ENCODE measurements around the gene MCEMP1.

Gene MCEMP1

DNA sequence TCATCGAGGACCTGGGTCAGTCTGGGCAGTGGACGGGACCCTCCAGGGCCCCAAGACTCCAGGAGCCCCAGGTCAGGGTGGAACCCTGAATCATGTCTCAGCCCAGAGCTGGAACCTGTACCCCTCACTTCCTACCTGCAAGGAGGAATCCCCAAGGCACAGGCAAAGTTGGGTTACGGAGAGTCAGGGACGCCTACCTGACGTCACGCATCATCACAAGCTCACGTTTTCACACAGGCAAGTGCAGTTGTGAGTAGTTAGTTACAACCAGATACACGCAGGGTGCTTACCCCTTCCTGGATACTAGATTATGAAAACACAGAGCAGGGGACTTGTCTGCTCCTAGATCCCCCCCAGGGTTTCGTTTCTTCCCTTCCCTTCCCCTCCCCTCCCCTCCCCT lies 6.1 kb upstream of the MCEMP1 start:
- no peak for DNase-seq (ENCODE audit: low read depth, low spot score)

DNA sequence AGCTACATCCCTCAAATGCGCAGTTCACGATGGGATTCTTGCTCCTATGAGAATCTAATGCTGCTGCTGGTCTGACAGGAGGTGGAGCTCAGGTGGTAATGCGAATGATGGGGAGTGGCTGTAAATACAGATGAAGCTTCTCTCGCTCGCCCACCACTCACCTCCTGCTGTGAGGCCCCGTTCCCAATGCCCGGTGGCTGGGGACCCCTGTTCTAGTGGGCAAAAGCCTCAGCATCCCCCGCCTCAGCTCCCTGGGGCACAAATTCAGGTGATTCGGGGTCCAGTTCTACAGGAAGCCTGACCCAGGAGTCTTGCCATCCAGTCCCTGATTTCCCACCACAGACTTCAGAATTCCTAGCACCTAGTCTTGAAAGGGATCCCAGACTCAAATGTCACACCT lies 4.4 kb upstream of the MCEMP1 start:
- no peak for DNase-seq (ENCODE audit: low read depth, low spot score)

DNA sequence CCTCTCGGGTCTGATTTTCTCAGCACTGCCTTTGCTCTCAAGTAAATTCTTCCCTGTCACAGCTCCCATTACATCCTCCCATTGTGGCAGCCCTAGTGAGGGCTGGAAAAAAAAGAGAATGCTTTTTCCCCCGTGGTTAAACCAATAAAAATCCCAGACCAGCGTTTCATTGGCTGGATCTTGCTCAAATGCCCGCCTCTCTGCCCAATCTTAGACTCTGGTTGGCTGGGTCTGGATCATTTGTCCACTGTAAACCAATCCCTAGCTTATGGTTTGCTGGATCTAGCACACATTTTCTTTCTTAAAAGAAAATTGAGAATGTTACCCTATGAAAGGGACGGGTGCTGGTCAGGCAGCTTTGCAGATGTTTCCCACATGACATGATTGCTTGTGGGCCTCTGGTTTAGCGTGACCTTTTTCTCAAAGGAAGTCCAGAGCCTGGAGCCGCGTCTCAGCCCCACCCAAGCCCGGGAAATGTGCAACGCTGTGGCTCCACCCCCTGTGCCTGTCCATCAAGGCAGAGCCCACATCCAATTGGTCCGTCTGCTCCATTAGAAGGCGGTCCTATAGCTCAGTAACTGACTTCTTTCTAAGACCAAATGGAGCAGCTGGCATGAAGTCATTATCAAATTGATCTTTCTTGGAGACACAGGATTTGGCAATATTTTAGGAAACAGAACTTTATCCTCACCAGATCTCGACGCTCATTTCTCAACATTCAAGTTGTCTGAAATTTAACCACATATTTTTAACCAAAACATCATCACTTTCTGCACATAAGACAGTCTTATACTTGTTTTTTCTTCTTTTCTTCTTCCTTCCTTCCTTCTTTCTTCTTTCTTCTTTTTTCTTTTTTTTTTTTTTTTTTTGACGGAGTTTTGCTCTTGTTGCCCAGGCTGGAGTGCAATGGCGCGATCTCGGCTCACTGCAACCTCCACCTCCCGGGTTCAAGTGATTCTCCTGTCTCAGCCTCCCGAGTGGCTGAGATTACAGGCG lies 2.6 kb upstream of the MCEMP1 start:
- DNase-seq (ENCODE audit: low read depth, low spot score) = peak; percentile 76

DNA sequence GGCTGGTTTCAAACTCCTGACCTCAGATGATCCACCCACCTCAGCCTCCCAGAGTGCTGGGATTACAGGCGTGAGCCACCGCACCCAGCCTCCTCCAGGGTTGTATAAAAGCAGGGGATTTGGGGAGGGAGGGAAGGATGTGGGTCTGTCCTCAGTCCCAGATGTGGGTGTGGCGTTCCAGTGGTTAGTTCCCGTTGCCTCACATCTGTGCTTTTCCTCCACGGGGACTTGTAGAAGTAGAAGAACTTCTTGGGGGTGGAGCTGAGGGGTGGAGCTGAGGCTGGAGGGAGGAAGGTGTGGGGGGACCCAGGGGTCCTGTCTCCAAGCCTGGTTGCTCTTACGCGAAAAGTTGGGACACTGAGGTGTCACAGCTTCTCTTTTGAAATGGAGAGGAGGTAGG lies 514 bp upstream of the MCEMP1 start:
- no peak for DNase-seq (ENCODE audit: low read depth, low spot score)

DNA sequence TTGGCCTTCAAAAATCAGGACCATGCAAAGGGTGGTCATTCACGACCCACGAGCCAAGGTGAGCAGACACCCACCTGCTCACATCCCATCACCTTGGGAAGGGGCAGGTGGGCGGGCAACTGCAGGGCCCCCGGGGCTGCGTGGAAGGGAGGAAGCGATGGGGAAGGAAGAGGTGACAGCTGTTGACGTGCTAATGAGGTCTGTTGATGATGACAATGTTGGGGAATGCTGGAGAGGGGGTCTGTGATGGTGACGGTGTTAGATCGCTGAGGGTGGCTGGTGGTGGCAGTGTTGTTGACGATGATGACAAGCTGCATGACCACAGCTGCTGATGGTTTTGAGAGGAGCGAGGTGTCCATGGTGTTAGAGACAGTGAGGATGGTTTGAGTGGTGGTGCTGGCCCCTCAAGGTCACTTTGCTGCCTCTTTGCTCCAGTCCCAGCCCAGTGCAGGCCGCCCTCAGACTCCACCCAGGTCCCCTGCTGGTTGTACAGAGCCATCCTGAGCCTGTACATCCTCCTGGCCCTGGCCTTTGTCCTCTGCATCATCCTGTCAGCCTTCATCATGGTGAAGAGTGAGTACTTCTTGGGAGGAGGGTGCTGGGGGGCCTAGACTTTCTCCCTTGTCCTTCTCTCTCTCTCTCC lies 900 bp downstream of the MCEMP1 start:
- DNase-seq (ENCODE audit: low read depth, low spot score) = no peak

DNA sequence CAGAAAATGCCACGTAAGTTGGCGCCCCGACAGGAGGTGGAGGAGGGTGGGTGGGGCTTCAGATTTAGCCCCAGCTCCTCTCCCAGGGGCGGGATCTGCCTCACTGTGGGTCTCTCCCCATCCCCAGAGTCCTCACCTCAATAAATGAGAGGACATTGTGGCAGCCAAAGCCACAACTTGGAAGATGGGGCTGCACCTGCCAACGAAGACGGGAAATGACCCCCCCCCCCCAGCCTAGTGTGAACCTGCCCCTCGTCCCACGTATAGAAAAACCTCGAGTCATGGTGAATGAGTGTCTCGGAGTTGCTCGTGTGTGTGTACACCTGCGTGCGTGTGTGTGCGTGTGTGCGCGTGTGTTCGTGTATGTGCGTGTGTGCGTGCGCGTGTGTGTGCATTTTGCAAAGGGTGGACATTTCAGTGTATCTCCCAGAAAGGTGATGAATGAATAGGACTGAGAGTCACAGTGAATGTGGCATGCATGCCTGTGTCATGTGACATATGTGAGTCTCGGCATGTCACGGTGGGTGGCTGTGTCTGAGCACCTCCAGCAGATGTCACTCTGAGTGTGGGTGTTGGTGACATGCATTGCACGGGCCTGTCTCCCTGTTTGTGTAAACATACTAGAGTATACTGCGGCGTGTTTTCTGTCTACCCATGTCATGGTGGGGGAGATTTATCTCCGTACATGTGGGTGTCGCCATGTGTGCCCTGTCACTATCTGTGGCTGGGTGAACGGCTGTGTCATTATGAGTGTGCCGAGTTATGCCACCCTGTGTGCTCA lies 2.3 kb downstream of the MCEMP1 start:
- DNase-seq (ENCODE audit: low read depth, low spot score) = no peak

DNA sequence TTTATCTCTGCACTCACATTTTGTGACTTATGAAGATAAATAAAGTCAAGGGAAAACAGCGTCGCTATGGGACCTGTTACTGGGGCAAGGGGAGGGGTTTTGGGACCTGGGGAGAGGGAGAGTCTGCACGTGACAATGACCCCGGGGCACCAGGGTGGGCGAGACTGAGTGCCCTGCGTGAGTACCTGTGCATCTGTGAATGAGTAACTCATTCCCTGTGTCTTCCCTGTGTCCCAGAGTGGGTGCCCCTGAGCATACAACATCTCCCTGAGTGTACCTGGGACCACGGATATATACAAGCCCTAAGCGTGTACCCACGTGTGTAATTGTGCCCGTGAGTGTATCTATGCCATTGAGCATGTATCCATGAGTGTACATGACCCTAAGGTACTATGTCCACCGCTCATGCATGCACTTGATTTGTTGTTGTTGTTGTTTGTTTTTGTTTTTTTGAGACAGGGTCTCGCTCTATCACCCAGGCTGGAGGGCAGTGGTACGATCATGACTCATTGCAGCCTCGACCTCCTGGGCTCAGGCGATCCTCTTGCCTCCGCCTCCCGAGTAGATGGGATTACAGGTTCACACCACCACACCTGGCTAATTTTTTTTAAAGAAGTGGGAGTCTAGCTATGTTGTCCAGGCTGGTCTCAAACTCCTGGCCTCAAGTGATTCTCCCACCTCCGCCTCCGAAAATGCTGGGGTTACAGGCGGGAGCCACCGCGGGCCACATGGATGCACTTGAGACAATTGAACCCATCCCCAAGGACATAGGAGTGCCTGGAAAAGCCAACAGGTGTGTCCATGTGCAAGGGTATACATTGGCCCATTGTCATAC lies 3.1 kb downstream of the MCEMP1 start:
- no peak for DNase-seq (ENCODE audit: low read depth, low spot score)

DNA sequence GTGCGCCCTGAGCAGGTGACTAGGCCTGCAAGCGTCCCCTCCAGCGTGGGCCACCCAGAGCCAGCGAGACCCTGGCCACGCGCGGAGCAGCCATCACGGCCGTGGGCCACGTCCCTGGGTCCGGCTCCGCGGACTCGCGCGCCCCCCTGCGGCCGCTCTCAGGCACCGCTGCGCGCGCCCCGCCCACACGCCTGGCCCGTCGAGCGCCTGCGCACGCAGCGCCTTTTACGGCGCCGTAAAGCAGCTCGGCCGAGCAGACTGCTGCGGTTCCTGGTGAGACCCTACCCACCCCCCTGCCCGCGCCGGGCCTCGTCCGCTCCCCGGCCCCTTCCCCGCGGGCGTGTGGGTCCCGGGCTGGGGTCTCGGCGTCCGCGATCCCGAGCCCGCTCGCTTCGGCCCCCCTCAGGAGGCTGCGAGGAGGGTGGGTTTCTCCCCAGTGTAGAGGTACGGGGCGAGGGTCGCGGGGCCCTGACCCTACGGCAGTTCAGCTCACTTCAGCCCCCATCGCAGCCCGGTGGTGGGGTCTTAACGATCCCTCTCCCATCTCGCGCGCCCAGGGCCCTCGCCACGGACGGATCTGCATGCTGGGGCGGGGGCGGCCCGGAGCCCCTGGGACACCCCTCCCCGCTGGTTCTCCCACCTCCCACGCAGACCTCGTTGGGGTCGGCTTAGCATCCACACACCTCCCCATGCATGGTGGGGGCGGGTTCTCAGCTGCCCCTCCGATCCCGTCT lies 3.9 kb downstream of the MCEMP1 start, which contains the start of gene TRAPPC5:
TSS of gene TRAPPC5 (plus strand) at position 228 of the 734 bp plus-strand sequence. CDS start 1,421 bp downstream, outside the sequence.
- peak; percentile 85 for DNase-seq (ENCODE audit: low read depth, low spot score)

DNA sequence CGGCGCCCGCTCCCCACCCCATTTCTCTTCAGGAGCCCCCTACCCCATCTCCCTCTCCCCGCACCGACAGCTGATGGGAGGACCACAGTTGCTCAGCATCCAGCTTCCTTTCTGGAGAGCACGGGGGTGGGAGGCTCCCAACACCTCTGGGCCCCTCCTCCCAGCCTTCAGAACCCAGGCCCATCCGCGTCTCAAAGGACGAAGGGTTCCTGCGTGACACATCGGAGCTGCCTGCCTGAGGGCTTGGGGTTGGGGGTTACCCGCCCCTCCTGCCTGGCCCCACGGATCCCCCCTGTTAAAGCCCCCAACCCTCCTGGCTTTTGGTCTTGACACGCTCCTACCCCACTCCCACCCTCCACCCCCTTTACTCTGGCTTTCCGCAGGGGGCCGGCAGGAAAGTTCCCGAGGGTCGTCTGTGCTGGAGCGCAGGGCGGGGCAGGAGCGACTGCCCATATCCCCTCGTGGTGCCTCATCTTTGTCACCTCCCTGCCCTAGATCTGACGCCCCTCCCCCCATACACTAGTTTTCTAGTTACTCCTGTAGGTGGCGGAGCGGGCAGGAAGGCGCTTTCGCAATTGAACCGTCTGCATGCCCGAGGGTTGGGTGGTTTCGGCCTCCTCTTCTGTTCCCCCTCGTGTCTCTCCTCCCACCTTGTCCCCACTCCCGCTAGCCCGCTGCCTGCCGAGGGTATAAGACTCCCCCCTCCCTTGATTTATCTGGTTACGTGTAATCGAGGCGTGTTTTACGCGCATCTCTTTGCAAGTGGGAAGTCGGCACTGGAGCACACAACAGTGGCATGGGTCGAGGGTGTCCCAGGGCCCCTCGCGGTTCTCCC lies 4.7 kb downstream of the MCEMP1 start:
- peak; percentile 71 for DNase-seq (ENCODE audit: low read depth, low spot score)

DNA sequence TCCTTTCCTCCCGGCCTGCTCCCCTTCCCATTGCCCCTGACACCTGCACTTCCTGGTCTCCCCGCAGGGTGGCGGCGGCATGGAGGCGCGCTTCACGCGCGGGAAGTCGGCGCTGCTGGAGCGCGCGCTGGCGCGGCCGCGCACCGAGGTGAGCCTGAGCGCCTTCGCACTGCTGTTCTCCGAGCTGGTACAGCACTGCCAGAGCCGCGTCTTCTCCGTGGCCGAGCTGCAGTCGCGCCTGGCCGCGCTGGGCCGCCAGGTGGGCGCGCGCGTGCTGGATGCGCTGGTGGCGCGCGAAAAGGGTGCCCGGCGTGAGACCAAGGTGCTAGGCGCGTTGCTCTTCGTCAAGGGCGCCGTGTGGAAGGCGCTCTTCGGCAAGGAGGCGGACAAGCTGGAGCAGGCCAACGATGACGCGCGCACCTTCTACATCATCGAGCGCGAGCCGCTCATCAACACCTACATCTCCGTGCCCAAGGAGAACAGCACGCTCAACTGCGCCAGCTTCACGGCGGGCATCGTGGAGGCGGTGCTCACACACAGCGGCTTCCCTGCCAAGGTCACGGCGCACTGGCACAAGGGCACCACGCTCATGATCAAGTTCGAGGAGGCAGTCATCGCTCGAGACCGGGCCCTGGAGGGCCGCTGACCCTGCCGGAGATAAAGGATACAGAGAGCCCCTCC lies 5.4 kb downstream of the MCEMP1 start:
- DNase-seq (ENCODE audit: low read depth, low spot score) = no peak

DNA sequence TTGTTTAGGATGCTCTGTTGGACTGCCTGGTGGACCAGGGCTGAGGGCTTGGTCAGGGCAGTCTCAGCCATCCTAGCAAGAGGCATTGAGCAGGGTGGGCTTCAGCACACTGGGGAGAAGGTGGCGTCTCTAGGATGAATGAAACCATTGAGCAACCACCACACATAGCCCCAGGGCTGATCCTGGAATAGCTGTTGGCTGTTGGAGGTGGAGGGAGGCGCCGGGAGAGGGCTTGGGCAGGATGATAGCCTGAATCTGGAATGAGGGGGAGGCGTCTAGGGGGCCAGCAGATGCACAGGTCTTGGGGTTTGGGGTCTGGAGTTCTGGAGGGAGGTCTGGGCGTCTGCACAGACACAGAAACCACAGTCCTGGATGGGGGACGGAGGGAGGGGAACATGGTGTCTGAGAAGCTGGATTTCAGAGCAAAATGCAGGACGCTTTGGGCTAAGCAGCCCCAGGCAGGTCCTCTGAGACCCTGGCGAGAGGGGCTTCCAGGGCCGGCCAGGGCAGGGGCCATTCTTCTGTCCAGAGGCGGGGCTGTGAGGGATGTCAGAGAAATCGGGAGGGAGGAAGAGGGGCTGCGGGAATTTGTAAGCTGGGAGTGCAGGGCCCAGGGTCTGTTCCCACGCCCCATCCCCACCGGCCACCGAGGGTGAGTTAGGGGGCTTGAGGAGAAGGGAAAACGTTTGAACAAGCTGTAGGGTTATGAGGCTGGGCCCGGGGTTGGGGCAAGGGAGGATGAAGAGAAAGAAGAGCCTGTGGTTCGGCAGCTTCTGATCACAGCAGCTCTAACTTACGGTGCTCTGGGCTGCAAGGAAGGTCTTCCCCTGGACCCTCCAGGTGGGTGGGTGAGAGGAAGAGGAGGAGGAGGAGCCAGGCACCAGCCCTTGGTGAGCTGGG lies 8.9 kb downstream of the MCEMP1 start:
- DNase-seq (ENCODE audit: low read depth, low spot score) = peak; percentile 44

DNA sequence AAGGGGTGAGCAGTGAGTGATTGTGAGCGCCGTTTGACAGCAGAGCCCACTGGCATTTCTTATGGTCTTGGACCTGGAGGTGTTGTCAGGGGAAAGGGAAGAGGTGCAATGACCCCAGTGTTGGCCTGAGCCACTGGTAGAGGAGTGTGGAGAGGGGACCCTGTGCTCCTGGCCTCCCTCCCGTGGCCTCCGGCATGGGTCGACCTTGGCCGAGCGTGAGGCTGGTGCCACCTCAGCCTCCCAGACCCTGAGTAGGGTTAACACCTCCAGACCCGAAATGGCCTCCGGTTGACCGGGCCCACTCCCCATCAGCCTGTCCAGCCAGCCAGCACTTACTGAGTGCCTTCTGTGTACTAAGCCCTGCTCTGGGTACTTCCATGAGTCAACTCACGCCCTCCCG lies 10.3 kb downstream of the MCEMP1 start:
- no peak for DNase-seq (ENCODE audit: low read depth, low spot score)

DNA sequence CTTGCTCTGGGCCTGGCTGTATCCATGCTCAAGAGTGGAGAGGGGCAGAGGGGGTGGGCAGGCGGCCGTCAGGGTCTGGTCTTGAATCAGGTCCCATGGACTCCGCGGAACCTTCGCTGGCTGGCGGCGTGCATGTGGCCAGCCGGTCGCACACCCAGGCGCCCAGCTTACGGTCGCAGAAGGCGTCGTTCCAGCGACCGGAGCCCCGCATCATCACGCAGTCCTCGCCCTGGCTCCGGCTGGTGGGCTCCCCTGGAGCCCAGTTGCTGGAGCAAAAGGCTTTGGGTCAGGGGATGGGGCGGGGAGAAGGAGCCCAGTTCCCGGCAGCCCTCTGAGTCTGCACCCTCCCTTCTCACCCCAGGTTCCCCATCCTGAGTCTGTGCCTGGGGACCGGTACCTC lies 12.3 kb downstream of the MCEMP1 start:
- no peak for DNase-seq (ENCODE audit: low read depth, low spot score)

DNA sequence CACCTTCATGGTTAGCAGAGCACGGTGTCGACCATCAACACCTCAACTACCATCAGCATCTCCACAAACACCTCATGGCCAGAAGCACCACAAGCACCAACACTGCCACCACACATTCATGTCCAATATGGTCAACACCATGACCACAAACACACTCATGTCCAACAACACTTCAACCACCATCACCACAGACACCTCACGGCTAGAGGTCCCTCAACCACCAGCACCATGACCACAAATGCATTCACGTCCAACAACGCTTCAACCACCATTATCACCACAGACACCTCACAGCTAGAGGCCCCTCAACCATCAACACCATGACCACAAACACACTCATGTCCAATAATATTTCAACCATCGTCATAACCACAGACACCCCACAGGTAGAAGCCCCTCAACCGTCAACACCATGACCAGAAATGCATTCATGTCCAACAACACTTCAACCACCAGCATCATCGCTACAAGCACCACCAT lies 13.9 kb downstream of the MCEMP1 start:
- no peak for DNase-seq (ENCODE audit: low read depth, low spot score)

DNA sequence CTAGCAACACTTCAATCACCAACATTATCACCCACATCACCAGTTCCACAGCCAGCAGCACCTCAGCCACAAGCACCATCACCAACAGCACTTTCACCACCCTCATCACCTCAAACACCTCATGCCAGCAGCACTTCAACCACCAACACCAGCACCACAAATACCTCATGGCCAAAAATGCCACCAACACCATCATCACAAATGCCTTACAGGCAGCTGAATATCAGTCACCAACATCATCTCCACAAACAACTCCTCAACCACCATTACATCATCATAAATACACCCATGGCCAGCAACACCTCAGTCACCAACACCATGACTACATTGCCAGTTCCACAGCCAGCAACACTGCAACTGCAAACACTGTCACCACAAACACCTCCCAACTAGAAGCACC lies 14.6 kb downstream of the MCEMP1 start:
- no peak for DNase-seq (ENCODE audit: low read depth, low spot score)

DNA sequence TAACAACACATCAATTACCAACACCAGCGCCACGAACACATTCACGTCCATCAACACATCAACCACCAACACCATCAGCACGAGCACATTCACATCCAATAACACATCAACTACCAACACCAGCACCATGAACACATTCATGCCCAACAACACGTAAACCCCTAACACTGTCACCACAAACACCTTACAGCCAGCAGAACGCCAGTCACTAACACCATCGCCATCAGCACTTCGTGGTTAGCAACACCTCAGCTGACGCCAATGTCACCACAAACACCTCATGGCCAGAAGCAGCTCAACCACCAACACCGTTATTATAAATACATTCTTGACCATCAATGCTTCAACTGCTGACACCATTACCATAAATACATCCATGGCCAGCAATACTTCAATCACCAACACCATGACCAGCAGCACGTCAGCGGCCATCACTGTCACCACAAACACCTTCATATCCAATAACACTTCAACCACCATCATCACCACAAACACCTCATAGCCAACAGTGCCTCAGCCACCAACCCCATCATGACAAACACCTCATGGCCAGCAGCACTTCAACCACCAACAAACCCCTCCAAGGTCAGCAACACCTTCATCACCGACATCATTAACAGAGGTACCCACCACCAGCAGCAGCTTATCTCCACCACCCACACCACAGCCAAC lies 15.7 kb downstream of the MCEMP1 start:
- DNase-seq (ENCODE audit: low read depth, low spot score) = no peak

DNA sequence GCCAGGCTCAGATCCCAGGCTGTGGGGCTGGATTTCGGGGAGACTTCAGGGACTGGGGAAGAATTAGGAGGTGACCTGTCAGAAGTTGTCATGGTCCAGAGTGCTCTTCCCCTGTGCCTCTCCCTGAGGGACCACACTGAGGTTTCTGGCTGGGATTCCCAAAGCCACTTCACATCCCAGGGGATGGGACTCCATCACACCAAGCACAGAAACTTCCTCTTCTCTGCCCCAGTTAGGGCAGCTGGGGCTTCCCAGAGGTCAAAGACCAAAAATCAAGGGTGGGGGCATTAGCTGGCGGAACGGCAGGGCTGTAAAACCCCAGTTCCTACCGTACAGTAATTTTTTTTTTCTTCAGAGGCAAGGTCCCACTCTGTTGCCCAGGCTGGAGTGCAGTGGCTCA lies 17.6 kb downstream of the MCEMP1 start:
- no peak for DNase-seq (ENCODE audit: low read depth, low spot score)
